Stimulated activated CD4-positive, alpha-beta T cell treated with anti-CD3 and anti-CD28 coated beads, Interleukin-4, amount 100 ng/mL, for 1 hour (primary cell): Measurements from ENCODE around the gene TMTC4.

Experiments used
- DNase-seq: peaks from one replicate; pipeline ENCODE4 v3.0.0-alpha.2; 2020

Gene TMTC4

DNA sequence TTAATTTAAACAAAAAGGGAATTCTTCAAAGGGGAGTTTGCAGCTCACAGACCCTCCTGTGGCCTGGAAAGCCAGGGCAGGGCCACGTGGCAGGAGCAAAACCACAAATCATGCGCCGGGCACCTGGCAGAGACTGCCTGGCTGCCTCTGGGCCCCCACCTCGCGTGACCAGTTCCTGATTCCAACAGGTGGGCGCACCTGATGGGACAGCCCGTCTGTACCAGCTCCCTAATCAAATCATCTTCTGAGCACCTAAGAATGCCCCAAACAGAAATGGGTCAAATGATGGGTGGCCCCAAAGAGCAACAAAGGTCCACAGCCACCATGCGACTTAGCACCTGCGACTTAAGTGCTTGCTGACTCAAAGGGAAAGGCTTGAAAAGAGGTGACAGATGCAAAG lies 9.2 kb downstream of the TMTC4 start:
- DNase-seq, result no peak

- no peak for DNase-seq
Observed at GRCh38 chr13:100664171-100664900, 10.3 kb downstream of the TMTC4 start.

DNA sequence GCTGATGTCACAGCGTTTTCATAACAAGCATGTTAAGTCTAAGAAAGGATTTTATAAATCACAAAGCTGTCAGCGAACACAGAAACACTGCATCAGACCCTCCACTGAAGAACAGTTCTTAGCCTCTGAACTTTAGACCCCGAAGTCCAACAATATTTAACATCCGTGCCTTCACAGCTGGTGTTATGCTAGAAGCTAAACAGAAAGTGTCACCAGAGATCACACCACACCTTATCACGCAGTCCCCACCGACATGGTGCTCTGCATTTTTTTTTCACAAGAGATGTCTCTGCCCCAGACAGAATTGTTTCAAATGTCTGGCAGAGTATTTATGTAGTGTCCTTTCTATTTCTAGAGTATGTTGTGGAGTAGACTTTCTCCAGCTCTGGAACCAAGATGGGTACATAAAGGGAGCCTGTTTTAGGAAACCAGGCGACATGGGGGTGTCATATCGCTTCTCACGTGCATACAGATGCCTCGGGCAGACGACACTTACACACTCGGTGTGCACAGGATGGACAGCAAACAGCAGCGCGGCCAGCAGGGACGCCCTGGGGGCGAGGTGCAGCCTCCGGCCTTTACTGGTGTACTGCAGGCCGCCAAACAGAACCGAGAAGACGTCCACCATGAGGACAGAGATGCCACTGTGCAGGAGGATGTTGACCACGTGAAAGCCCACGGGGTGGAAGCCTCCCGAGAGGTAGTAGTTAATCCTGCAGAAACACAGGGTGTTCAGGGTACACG lies 12.0 kb downstream of the TMTC4 start:
- DNase-seq, result no peak

DNA sequence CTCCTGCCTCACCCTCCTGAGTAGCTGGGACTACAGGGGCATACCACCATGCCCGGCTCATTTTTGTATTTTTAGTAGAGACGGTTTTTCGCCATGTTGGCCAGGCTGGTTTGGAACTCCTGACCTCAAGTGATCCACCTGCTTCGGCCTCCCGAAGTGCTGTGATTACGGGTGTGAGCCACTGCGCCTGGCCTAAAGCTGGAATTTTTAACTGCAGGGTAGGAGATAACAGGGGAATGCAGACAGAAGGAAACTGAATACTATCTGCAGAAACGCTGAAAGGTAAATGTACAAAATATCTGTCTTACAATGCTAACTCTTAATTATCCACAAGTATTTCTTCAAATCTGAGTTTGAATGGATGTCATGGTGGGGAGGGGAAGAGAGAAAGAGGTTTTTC lies 13.8 kb downstream of the TMTC4 start:
- no peak for DNase-seq

GRCh38 chr13:100659578-100659977 lies 15.0 kb downstream of the TMTC4 start:
- no peak for DNase-seq

- DNase-seq, result no peak
Observed at GRCh38 chr13:100658363-100658762, 16.2 kb downstream of the TMTC4 start.

- DNase-seq, result no peak
Observed at GRCh38 chr13:100657881-100658315, 16.7 kb downstream of the TMTC4 start.

DNA sequence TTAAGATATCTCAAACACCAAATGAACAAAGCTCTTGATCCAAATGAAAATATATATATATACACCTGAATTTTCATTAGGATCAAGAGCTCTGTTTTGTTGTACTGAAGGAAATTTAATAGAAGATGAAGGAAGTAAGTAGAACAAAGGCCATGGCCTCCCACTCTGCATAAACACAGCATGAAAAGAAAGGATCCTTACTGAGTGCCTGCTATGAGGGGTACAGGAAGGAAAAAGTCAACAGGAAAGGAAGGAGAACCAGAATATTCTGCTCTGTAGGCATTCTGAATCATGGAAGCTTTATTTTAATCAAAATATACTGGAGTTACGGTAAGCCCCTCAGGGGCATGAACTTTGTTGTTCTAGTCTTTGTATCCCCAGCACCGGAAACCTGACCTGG lies 22.1 kb downstream of the TMTC4 start:
- no peak for DNase-seq

DNA sequence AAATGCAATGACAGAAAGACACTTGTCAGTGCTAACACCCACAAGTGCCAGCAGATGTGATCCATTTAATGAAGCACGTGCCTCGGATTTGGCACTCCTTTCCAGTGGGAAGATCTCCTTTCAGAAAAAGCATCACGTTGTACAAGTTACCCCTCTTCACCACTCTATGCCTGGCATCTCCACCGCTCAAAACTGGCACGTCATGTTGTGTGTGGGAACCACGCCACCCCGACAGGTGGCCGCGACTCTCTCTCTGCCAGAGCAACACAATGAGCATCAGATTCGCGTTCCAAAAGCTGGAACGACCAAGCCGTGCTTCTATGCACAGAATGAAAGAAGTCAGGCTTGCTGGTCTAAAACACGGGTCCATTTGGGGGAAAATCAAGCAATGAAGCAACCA lies 24.3 kb downstream of the TMTC4 start:
- DNase-seq, result no peak

- DNase-seq, result no peak
Observed at GRCh38 chr13:100648354-100648753, 26.2 kb downstream of the TMTC4 start.

GRCh38 chr13:100646871-100647270 lies 27.7 kb downstream of the TMTC4 start:
- no peak for DNase-seq

DNA sequence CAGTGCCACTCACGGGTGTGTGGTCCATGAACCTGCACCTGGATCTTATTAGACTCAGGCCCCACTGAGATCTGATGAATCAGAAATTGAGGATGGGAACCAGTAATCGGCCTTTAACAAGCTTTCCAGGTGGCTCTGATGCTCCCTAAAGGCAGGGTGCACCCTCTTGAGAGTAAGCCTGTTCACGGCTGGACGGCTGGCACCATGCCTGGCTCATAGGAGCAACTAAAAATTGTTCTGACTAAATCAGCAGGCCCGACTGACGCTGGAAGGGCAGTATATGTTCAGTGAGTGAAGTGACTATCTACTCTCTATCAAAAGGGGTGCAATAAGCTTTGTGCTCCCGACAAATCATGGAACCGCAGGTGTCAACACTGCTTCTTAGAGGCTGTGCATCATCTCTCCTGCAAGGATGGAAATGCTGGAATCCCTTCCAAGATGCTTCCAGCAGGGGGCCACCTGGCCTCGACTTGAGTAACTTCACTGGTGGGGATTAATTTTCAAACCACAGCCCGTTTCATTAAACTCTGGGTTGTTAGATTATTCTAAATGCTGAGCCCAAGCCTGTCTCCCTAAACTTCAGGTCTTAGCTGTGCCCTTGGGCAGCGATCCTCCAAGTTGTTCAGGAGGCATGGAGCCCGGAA lies 28.4 kb downstream of the TMTC4 start:
- no peak for DNase-seq

GRCh38 chr13:100645382-100645781 lies 29.2 kb downstream of the TMTC4 start:
- no peak for DNase-seq

GRCh38 chr13:100644371-100644770 lies 30.2 kb downstream of the TMTC4 start:
- DNase-seq, result no peak

- DNase-seq, result no peak
Observed at GRCh38 chr13:100637796-100638195, 36.8 kb downstream of the TMTC4 start.

DNA sequence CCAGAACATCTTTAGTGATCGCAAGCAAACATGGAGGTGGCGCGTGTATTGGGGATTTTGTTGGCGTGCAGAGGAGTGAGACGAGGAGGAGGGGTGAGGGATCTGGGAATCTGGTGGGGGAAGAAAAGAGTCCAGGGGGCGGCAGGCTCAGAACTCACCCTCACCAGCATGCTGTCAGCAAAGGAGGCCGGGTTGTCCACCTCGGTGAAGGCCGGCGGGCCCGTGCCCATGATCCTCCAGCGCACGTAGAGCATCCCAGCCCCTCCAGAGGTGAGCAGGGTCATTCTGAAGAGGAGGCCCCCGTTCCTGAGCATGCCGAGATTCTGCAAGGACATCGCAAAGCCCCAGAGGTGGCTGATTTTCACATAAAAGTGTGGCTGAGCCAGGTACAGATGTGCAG lies 37.2 kb downstream of the TMTC4 start:
- no peak for DNase-seq

DNA sequence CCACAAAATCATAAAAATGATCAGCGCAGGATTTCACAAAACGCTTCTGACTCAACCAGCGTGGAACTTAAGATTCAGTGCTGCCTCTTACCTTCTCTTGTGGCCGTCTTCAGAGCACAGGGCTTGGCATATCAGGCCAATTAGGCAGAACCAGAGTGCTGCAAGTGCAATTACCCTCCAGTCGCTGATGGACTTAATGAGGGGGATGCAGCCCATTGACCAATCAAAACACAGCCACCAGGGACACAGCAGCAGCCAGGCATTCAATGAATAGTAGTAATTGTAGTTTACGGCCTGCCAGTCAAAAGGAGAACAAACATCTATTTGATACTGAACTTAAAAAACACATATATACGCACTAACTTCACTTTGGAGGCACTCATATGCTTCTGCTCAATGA lies 38.2 kb downstream of the TMTC4 start:
- no peak for DNase-seq

GRCh38 chr13:100636004-100636403 lies 38.6 kb downstream of the TMTC4 start:
- DNase-seq, result no peak

GRCh38 chr13:100634696-100635095 lies 39.9 kb downstream of the TMTC4 start:
- no peak for DNase-seq

DNA sequence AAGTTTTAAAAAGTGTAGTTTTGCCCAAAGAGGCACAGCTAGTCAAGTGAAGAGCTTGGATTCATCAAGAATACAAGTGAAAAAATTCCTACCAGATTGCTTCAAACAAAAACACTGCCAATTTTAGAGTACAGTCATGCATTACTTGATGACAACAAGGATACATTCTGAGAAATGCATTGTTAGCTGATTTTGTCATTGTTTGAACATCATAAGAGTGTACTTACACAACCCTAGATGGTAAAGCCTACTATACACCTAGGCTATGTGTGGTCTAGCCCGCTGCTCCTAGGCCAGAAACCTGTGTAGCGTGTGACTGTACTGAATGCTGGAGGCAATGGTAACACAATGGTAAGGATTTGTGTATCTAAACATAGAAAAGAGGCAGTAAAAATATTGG lies 41.1 kb downstream of the TMTC4 start:
- DNase-seq, result no peak

DNA sequence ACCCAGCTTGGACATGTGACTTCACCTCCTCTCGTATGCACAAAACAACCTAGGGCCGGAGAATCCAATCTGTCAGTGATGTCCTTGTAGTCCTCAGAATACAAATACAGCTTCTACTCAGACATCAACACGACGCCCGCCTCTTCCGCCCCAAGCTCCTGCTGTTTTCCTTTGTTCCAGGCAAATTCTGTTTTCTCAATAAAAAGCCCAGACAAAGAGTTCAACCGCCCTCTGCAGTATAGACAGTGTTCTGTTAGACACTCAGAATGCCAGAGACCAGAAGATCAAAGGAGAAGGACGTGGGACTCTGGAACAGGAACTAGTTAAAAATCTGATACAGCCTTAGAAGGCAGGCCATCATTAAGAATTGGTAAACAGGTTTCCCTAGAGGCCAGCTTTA lies 44.0 kb downstream of the TMTC4 start:
- no peak for DNase-seq

DNA sequence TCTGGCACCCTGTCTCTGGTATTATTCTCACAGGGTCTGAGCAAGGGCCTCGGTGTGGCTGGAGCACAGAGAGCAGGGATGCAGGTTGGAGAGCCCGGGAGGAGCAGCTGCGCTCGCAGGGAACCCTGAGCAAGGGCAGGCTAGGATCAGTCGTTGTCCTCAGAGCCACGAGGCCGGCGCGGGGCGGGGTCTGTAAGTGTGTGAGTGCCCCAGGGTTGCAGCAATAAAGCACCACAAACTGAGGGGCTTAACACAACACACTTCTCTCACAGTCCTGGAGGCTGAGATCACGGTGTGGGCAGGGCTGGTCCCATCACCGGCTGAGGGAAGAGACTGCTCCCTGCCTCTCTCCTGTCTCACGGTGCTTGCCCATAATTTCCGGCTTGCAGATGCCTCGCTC lies 47.5 kb downstream of the TMTC4 start:
- DNase-seq, result no peak

- no peak for DNase-seq
Observed at GRCh38 chr13:100625447-100625846, 49.1 kb downstream of the TMTC4 start.

GRCh38 chr13:100620792-100621191 lies 53.8 kb downstream of the TMTC4 start:
- DNase-seq, result no peak
